ENCODE data around the gene ULBP1.
"Not testable (repeated sequence)": the region's sequence is repeated elsewhere in the genome, so short reads cannot be mapped to it uniquely, and the experiment has no call there.

The ULBP1 gene

GRCh38 chr6:149977221-149977620 is 13.5 kb downstream of the ULBP1 start:
- no peak for DNase-seq (ENCODE audit: low spot score)

- no peak for DNase-seq (ENCODE audit: low spot score)
Observed at GRCh38 chr6:149978610-149979009, 14.9 kb downstream of the ULBP1 start.

- no peak for DNase-seq (ENCODE audit: low spot score)
Observed at GRCh38 chr6:149979293-149979692, 15.6 kb downstream of the ULBP1 start.

GRCh38 chr6:149983145-149983544 is 19.4 kb downstream of the ULBP1 start:
- no peak for DNase-seq (ENCODE audit: low spot score)

- DNase-seq (ENCODE audit: low spot score), result no peak
Observed at GRCh38 chr6:149984773-149985172, 21.0 kb downstream of the ULBP1 start.

- no peak for DNase-seq (ENCODE audit: low spot score)
Observed at GRCh38 chr6:149985481-149985937, 21.8 kb downstream of the ULBP1 start.

- no peak for DNase-seq (ENCODE audit: low spot score)
Observed at GRCh38 chr6:149987602-149988107, 23.9 kb downstream of the ULBP1 start.

- no peak for DNase-seq (ENCODE audit: low spot score)
Observed at GRCh38 chr6:149988550-149989346, 25.0 kb downstream of the ULBP1 start.

- no peak for DNase-seq (ENCODE audit: low spot score)
Observed at GRCh38 chr6:149990212-149990660, 26.5 kb downstream of the ULBP1 start.

- DNase-seq (ENCODE audit: low spot score), result no peak
Observed at GRCh38 chr6:149990661-149991471, 27.1 kb downstream of the ULBP1 start.

- not testable (repeated sequence) for DNase-seq (ENCODE audit: low spot score)
Observed at GRCh38 chr6:149991472-149991795, 27.7 kb downstream of the ULBP1 start.

GRCh38 chr6:149991838-149992237 is 28.1 kb downstream of the ULBP1 start:
- no peak for DNase-seq (ENCODE audit: low spot score)

- DNase-seq (ENCODE audit: low spot score), result no peak
Observed at GRCh38 chr6:149995235-149995750, 31.6 kb downstream of the ULBP1 start.

- no peak for DNase-seq (ENCODE audit: low spot score)
Observed at GRCh38 chr6:149995971-149996370, 32.2 kb downstream of the ULBP1 start.

- DNase-seq (ENCODE audit: low spot score), result no peak
Observed at GRCh38 chr6:149999636-150000035, 35.9 kb downstream of the ULBP1 start.

GRCh38 chr6:150001295-150002008 is 37.7 kb downstream of the ULBP1 start:
- DNase-seq (ENCODE audit: low spot score), result no peak

GRCh38 chr6:150002710-150003109 is 39.0 kb downstream of the ULBP1 start:
- DNase-seq (ENCODE audit: low spot score), result no peak

GRCh38 chr6:150003599-150003998 is 39.9 kb downstream of the ULBP1 start:
- not testable (repeated sequence) for DNase-seq (ENCODE audit: low spot score)

GRCh38 chr6:150004101-150004782 is 40.5 kb downstream of the ULBP1 start:
- no peak for DNase-seq (ENCODE audit: low spot score)

- peak; percentile 99 for DNase-seq (ENCODE audit: low spot score)
Observed at GRCh38 chr6:150004783-150005717, 41.3 kb downstream of the ULBP1 start.

All from AG08395 (cell line).